ENCODE measurements around the gene KCNH1.
"Not testable (repeated sequence)": the region's sequence is repeated elsewhere in the genome, so short reads cannot be mapped to it uniquely, and the experiment has no call there.

Gene KCNH1

GRCh38 chr1:211007830-211008229 is 126.1 kb downstream of the KCNH1 start:
- DNase-seq (ENCODE audit: low read depth) = no peak

GRCh38 chr1:210995931-210996330 is 138.0 kb downstream of the KCNH1 start:
- DNase-seq (ENCODE audit: low read depth) = not testable (repeated sequence)

GRCh38 chr1:210992837-210993236 is 141.1 kb downstream of the KCNH1 start:
- DNase-seq (ENCODE audit: low read depth) = no peak

GRCh38 chr1:210989905-210990304 is 144.0 kb downstream of the KCNH1 start:
- no peak for DNase-seq (ENCODE audit: low read depth)

GRCh38 chr1:210981490-210981889 is 152.5 kb downstream of the KCNH1 start:
- no peak for DNase-seq (ENCODE audit: low read depth)

GRCh38 chr1:210980082-210980481 is 153.9 kb downstream of the KCNH1 start:
- DNase-seq (ENCODE audit: low read depth) = no peak

GRCh38 chr1:210978974-210979354 is 155.0 kb downstream of the KCNH1 start:
- DNase-seq (ENCODE audit: low read depth) = no peak

- no peak for DNase-seq (ENCODE audit: low read depth)
These were observed 155.5 kb downstream of the KCNH1 start for GRCh38 chr1:210978316-210978973.

GRCh38 chr1:210951279-210951678 is 182.7 kb downstream of the KCNH1 start:
- no peak for DNase-seq (ENCODE audit: low read depth)

GRCh38 chr1:210949940-210950546 is 183.9 kb downstream of the KCNH1 start:
- DNase-seq (ENCODE audit: low read depth) = not testable (repeated sequence)

GRCh38 chr1:210949489-210949888 is 184.5 kb downstream of the KCNH1 start:
- no peak for DNase-seq (ENCODE audit: low read depth)

- no peak for DNase-seq (ENCODE audit: low read depth)
These were observed 184.9 kb downstream of the KCNH1 start for GRCh38 chr1:210949039-210949438.

GRCh38 chr1:210944252-210944651 is 189.7 kb downstream of the KCNH1 start:
- no peak for DNase-seq (ENCODE audit: low read depth)

- DNase-seq (ENCODE audit: low read depth) = no peak
These were observed 191.4 kb downstream of the KCNH1 start for GRCh38 chr1:210942513-210942912.

GRCh38 chr1:210940081-210940617 is 193.8 kb downstream of the KCNH1 start:
- DNase-seq (ENCODE audit: low read depth) = no peak

GRCh38 chr1:210938416-210938925 is 195.5 kb downstream of the KCNH1 start:
- DNase-seq (ENCODE audit: low read depth) = no peak

GRCh38 chr1:210937846-210938245 is 196.1 kb downstream of the KCNH1 start:
- no peak for DNase-seq (ENCODE audit: low read depth)

GRCh38 chr1:210935905-210936304 is 198.0 kb downstream of the KCNH1 start:
- no peak for DNase-seq (ENCODE audit: low read depth)

- no peak for DNase-seq (ENCODE audit: low read depth)
These were observed 201.8 kb downstream of the KCNH1 start for GRCh38 chr1:210932104-210932503.

GRCh38 chr1:210922666-210923065 is 211.3 kb downstream of the KCNH1 start:
- DNase-seq (ENCODE audit: low read depth) = no peak

- DNase-seq (ENCODE audit: low read depth) = no peak
These were observed 212.9 kb downstream of the KCNH1 start for GRCh38 chr1:210920716-210921694.

GRCh38 chr1:210920258-210920657 is 213.7 kb downstream of the KCNH1 start:
- no peak for DNase-seq (ENCODE audit: low read depth)

Data from HS-27A (cell line).